ENCODE measurements around the gene YAF2.
"Not testable (repeated sequence)": the region's sequence is repeated elsewhere in the genome, so short reads cannot be mapped to it uniquely, and the experiment has no call there.

YAF2 gene

GRCh38 chr12:42192686-42193085 is 45.4 kb downstream of the YAF2 start:
- FAIRE-seq: no peak

- FAIRE-seq: no peak
These were observed 45.8 kb downstream of the YAF2 start for GRCh38 chr12:42192258-42192657.

- peak; percentile 60 for FAIRE-seq
These were observed 47.7 kb downstream of the YAF2 start for GRCh38 chr12:42190376-42190775.

GRCh38 chr12:42188275-42188674 is 49.8 kb downstream of the YAF2 start:
- not testable (repeated sequence) for FAIRE-seq

- FAIRE-seq: no peak
These were observed 50.2 kb downstream of the YAF2 start for GRCh38 chr12:42187799-42188198.

DNA sequence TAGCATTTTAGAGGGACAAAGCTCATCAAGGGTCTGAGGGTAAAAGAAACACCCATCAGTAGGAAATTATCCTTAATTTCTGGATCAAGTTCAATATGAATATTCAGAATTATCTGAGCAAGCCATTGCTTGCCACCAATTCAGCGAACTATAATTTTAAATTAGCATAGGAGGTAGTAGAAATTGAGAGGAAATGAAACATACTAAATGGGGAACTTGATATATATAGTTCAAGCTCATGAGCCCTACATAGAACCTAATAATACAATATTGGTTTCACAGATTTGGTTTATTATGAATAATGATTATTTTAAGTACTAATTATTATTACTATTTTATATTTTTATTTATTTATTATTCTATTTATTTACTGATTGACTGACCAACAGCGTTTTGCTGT is 51.3 kb downstream of the YAF2 start:
- no peak for FAIRE-seq

DNA sequence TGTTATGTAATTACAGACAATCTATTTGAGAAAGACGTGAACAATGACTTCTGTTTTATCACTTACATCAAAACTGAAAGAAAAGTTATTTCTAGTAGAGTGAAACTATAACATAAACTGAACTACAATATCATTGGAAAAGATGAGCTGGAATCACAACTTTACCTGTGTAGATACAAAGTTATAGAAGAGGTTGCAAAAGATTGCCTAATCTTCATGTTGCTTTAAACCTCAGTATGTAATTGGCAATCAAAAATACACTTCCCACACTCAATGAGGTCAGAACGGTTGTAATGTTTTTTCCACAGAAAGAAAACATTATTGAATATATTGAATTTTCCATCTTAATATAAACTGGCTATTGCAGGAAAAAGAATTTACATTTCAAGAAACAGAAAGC is 55.7 kb downstream of the YAF2 start:
- peak; percentile 69 for FAIRE-seq

DNA sequence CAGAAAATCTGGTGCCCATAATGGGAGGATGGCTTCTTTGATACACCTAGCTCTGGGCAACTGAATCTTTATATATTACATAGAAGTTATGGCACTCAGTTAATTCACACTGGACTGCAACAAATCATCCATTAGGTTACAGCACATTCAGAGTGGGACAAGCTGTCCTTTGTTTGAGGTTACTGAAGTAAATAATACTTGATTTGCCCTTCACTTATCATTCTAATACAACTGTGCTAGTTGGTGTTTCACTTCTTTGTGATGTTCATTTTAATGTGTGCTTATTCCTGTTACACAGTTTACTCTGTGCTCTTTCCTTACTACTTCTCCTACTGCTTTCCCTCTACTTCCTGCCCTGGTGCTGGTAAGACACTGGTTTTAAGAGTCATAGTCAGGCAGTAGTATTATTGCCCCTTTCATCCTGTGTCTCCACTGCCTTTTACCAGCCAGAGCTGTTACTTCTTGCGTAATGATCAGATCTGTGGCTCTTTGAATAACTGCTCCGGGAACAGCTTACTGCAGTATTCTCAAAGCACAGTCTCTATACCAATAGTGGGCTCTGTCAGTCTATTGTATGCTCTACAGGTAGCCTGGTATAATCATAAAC is 57.0 kb downstream of the YAF2 start:
- no peak for FAIRE-seq

- FAIRE-seq: no peak
These were observed 59.9 kb downstream of the YAF2 start for GRCh38 chr12:42178101-42178500.

DNA sequence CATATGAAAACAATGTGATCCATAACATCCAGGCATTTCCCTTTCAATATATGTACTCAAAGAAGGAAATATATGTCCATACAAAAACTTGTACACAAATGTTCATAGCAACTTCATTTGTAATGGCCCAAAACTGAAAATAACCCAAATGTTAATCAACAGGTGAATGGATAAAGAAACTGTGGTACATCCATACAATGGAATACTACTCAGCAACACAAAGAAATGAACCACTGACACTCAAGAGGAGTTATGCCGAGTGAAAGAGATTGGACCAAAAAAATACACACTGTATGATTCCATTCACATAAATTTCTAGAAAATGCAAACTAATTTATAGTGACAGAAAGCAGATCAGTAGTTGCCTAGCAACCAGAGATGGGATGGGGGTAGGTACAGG is 63.1 kb downstream of the YAF2 start:
- FAIRE-seq: no peak

DNA sequence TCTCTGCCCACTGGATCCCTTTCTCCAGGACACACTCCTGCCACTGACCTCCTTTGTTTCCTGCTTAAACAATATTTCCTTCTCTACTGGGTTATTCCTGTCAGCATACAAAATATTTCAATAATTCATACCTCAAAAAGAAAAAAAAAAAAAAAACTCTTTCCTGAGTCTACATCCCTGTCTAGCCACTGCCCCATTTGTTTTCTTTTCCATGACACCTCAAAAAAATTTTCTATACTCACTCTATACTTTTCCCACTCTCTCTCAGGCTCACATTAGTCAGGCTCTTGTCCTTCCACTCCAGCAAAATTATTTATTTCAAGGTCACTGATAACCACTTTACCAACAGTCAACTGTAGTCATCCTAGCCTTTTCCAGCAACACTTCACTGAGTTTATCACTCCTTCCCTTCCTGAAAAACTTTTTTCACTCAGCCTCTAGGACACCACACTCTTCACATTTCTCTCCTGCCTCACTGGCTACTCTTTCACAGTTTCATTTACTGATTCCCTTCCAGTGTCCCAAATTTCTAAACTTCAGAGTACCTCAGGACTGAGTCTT is 64.0 kb downstream of the YAF2 start:
- FAIRE-seq: no peak

- no peak for FAIRE-seq
These were observed 65.4 kb downstream of the YAF2 start for GRCh38 chr12:42172441-42173210.

DNA sequence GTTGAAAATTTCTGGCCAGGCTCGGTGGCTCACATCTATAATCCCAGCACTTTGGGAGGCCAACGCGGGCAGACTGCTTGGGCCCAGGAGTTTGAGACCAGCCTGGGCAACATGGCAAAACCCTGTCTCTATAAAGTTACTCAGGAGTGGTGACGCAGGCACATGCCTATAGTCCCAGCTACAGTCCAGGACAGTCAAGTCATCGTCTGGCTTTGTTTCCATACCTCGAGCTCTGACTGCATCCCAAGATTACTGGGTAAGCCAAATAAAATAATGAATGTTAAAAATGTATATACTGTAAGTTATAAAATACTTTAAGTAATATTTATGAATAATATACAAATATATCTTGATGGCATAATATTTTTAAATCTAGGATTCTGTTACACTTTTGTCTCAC is 70.3 kb downstream of the YAF2 start:
- no peak for FAIRE-seq

- no peak for FAIRE-seq
These were observed 71.5 kb downstream of the YAF2 start for GRCh38 chr12:42166501-42166900.

DNA sequence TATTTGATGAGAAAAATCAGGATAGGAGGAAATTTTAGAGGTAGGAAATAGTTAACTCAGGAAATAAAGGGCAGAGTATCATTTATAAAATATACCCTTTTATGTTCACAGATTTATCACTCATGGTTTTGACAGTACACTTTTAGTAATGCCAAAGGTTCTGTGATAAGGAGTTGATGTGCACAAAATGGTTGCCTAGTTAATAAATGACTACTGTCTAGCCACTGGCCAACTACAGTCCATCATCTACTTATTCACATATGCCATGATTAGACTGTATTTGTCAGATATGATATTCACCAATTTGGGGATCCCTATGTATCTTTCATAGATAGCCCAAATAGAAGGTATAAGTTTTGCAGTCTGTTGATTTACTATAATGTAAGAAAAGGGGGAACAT is 74.1 kb downstream of the YAF2 start:
- FAIRE-seq: no peak

DNA sequence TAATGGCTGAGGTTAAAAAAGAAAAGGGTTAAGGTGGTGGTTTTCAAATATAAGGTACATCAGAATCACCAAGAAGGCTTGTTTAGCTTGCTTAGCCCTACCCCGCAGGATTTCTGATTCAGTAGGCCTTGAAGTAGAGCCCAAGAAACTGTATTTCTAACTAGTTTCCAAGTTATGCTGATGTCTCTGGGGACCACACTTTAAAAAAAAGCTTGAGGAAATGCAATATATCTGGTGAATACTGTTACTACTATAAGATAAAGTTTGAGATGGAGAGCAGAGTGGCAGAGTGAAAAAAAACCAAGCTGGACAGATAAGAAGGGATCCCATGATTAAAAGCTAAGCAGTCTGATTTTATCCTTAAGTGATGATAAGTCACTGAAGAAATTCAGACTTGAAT is 75.1 kb downstream of the YAF2 start:
- FAIRE-seq: no peak

- FAIRE-seq: no peak
These were observed 75.9 kb downstream of the YAF2 start for GRCh38 chr12:42162193-42162592.

GRCh38 chr12:42161529-42161928 is 76.5 kb downstream of the YAF2 start:
- FAIRE-seq: no peak

DNA sequence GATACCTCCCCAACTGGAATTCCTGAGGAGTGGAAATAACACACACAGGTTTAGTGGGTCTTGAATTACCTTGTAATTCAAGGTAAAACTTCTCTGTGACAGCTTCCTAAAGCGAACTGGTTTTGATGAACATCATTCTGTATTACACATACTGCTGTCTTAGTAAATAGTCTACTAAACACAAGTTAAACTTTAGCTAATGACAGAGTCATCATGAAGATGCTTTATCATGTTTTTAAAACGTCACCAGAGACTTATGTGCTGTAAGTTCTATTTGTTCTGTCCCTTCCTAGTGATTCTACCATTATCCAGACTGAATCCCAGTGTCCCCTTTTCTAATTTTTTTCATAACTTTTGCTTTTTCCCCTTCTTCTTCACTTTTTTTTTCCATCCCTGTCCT is 81.8 kb downstream of the YAF2 start:
- FAIRE-seq: no peak

DNA sequence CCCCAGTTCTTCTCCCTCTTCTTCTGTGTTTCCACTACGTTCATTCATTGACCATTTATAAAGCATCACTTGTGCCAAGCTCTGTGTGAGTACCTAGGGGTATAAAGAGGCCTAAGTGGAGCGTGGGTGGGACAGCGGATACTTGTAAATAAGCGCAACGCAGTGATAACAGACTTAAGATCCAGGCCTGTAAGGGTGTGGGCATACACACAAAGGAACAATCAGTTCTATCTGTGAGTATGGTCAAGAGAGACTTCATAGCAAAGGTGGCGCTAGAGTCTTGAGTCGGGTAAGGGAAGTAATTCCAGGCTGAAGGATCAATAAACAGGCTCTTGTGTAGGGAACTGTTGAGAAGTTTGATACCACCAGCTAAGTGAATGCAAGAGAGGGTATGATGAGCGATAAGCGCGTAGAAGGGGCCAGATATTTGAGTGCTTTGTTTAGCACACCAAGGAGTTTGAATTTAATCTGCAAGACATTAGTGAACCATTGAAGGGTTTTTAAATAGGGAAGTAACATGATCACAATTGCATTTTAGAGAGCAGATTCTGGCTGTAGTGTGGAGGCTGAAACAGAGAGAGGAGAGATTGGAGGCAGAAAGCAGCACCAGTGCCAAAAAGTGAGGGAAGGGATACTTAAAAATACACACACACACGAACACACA is 92.4 kb downstream of the YAF2 start:
- no peak for FAIRE-seq

DNA sequence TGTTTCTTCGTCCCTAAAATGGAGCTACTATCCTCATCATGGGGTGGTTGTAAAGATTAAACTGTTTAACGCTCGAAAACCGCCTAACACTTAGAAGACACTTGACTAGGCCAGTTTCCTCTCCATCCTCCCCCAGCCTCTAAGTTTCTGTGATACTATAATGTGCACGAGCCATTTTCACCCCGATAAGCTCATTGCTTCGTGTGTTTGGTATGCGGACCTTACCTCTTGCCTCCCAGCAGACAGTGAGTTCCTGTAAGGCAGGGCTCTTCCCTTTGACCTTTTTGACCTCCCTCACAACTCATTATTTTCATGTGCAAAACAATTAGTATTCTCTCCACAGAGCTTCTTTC is 92.9 kb downstream of the YAF2 start:
- FAIRE-seq: no peak

- no peak for FAIRE-seq
These were observed 93.4 kb downstream of the YAF2 start, which contains the start of gene GXYLT1 for GRCh38 chr12:42144408-42145196. Gene GXYLT1 (minus strand): TSS chr12:42144874. CDS start chr12:42144646, 228 bp downstream.

- no peak for FAIRE-seq
These were observed 94.0 kb downstream of the YAF2 start for GRCh38 chr12:42144158-42144407.
